GM12872 (cell line): ENCODE data around the gene AK1.

Experiments
- CTCF ChIP-seq: IDR thresholded peaks from 3 replicates; pipeline ENCODE4 v1.5.1; 2011; ENCODE audit warnings: low read depth, mild to moderate bottlenecking, low read length, moderate library complexity; ENCODE audit not compliant: insufficient read depth

AK1 gene

GRCh38 chr9:127854184-127854806 is 23.2 kb downstream of the AK1 start, which contains the start of gene ENG:
Gene ENG (minus strand): TSS chr9:127854658. CDS start chr9:127854355, 303 bp downstream.
- no peak for TF ChIP-seq CTCF

GRCh38 chr9:127853312-127854183 is 23.9 kb downstream of the AK1 start:
- no peak for TF ChIP-seq CTCF

- TF ChIP-seq CTCF = no peak
Measured at GRCh38 chr9:127852829-127853228, 24.6 kb downstream of the AK1 start.

GRCh38 chr9:127850286-127850830 is 27.1 kb downstream of the AK1 start:
- no peak for TF ChIP-seq CTCF

- TF ChIP-seq CTCF = no peak
Measured at GRCh38 chr9:127848756-127849504, 28.5 kb downstream of the AK1 start.

- no peak for TF ChIP-seq CTCF
Measured at GRCh38 chr9:127847833-127848755, 29.4 kb downstream of the AK1 start.
